Vagina (tissue), 2 donors: ENCODE measurements around the gene CGNL1.

ENCODE experiments used
- CTCF ChIP-seq, 3 experiments: fragments of 450-650 bp in 2 of 3; fragments of 200-600 bp in 1 of 3; sonication (generic) in 1 of 3; IDR thresholded peaks; one replicate each; pipeline ENCODE4 v1.5.1; 2017 to 2019; ENCODE audit warnings: antibody characterized with exemption in 3 of 3, mild to moderate bottlenecking in 2 of 3, moderate library complexity in 2 of 3
- POLR2AphosphoS5 ChIP-seq, 2 donors: sonication (generic); formaldehyde crosslinking; IDR thresholded peaks; one replicate each; pipeline ENCODE4 v1.9.0; 2017; ENCODE audit warnings: antibody characterized with exemption in 2 of 2, mild to moderate bottlenecking in 2 of 2, low read depth in 1 of 2; ENCODE audit not compliant: insufficient read depth in 1 of 2

- no peak for TF ChIP-seq CTCF (IDR thresholded peaks at IDR 0.05)
- no peak for TF ChIP-seq POLR2AphosphoS5 (IDR thresholded peaks at IDR 0.05; ENCODE audit: insufficient read depth in 1 of 2, low read depth in 1 of 2)
Measured at GRCh38 chr15:57495041-57495440, 118.7 kb downstream of the CGNL1 start.
